ENCODE data around the gene TRIP11.
A peak's percentile ranks its signal among the peaks of the same experiment; 100 is the strongest.
"Not testable (repeated sequence)": the region's sequence is repeated elsewhere in the genome, so short reads cannot be mapped to it uniquely, and the experiment has no call there.

Gene TRIP11

GRCh38 chr14:92039719-92040430 is at the start of gene TRIP11:
Gene TRIP11 (minus strand): TSS chr14:92040059. CDS start chr14:92039685, 374 bp downstream.
- peak; percentile 76 for DNase-seq

GRCh38 chr14:92088494-92088893 is 48.6 kb upstream of the TRIP11 start:
- DNase-seq: no peak

DNA sequence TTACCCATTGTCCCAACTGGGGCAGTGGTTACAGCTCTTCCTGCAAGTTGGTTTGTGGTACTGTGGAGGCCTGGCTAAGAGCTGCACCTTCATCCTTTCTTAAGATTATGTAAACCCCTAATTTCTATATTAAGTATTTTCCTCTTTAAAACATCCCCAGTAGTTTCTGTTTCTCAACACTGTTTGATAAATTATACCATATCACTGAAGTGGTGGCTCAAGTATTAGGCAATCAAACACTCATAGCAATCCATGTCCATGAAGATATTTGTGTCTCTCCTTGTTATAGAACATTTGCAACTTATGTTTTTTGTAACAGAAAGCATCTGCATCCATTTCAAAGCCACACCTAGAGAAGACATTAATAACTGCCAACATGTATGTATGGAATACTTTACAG is 34.7 kb upstream of the TRIP11 start:
- DNase-seq: no peak

- DNase-seq: no peak
These were observed 18.4 kb upstream of the TRIP11 start for GRCh38 chr14:92058006-92058917.

DNA sequence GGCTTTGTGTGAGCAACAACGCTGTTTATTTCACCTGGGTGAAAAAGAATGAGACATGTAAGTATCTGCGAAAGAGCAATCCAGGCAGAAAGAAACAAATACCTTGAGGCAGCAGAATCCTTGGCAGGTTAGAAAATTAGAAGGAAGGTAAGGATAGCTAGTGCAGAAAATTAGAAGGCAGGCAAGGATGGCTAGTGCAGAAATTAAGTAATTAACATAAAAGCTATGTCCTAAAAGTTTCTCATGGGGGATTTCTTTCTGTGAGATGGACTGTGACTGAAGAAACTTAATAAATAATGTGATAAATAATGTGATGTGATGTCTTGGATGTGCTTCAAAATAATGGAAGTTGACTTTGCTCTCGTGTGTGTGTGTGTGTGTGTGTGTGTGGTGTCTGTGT is 9.9 kb upstream of the TRIP11 start:
- DNase-seq: no peak

DNA sequence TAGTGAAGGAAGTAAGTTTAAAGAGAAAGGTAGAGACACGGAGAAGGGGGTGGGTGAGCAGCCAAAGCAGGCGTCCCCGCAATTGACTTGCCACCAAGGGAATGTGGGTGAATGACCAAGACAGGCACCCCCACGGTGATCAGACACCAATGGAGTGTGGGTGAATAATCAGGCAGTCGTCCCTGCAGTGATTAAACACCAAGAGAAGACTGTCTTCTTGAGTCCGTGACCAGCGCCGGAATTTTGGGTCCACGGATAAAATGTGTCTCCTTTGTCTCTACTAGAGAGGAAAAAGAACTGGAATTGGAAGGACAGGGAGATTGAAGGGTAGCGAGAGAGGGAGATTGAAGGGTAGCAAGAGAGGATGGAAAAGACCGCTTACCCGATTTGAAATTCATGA is 9.4 kb upstream of the TRIP11 start:
- DNase-seq: not testable (repeated sequence)

GRCh38 chr14:92045904-92046303 is 6.0 kb upstream of the TRIP11 start:
- DNase-seq: not testable (repeated sequence)

- DNase-seq: not testable (repeated sequence)
These were observed 1.9 kb upstream of the TRIP11 start for GRCh38 chr14:92041766-92042165.

DNA sequence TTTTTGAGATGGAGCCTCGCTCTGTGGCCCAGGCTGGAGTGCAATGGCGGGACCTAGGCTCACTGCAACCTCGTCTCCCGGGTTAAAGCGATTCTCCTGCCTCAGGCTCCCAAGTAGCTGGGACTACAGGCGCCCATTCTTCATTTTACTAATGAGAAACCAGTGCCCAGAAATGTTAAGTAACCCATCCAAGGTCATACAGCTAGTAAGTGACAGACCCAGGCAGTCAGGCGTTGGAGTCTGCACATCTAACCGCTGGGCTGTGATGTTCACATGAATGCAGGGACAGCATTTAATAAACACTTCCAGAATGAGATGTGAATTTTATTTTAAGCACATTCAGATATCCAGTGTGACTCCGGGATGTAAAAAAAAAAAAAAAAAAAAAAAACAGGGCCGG is 1.3 kb upstream of the TRIP11 start:
- no peak for DNase-seq

DNA sequence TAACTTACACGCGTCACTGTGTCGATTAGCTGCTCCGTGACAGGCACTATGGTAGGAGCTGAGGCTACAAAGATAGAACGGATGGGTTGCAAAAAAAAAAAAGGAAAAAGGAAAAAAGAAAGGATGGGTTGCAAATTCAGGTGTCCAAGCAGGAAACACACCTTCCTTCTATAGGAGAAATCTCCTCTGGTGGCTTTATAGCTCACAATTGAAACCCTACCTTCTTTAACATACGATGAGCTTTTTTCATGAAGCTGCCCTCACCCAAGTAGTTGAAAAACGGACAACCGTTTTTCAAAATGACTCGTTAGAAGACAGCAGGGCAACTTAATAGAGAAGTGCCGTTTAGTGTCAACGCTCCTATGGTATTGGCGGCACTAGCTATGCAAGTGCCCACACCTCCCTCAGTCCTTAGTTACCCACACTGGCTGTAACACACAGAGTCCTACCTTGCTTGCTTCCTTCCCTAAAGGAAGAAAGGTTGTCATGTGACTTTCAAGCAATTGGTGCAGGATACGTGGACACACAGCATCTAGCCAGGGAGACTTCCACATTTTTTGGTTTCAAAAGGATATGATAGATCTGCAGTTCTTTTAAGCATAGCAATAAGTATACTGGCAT is 682 bp upstream of the TRIP11 start:
- DNase-seq: no peak

DNA sequence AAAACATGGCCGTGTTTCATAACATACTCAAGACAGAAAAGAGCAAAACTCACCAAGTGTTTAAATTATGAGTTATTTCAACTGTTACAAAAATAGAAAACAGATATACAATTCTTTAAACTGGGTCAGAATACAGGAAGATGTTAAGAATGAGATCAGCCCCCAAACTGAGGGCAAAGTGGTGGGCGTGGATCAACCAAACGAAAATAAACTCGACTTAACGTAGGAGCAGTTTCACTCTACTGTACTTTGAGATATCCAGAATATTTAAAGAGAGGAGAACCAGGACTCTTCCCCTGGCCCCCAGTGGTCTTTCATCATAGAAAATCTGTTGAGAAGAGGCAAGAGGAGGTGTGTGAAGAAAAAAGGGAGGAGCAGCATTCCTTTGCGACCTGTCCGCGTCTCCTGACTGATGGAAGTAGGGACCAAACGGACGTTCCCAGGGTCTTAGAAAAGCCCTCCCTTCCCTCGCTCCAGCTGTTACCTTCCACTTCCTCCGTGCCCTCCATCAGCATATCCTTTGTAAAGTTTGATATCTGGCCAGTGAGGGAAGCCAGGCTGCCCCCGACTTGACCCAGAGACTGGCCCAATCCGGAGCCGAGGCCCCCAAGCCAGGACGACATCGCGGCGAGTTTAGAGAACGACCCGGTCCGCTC is 668 bp downstream of the TRIP11 start:
- DNase-seq: peak; percentile 27

- no peak for DNase-seq
These were observed 1.9 kb downstream of the TRIP11 start for GRCh38 chr14:92037989-92038388.

- DNase-seq: no peak
These were observed 4.0 kb downstream of the TRIP11 start for GRCh38 chr14:92035890-92036289.

GRCh38 chr14:92033906-92034687 is 5.8 kb downstream of the TRIP11 start:
- no peak for DNase-seq

DNA sequence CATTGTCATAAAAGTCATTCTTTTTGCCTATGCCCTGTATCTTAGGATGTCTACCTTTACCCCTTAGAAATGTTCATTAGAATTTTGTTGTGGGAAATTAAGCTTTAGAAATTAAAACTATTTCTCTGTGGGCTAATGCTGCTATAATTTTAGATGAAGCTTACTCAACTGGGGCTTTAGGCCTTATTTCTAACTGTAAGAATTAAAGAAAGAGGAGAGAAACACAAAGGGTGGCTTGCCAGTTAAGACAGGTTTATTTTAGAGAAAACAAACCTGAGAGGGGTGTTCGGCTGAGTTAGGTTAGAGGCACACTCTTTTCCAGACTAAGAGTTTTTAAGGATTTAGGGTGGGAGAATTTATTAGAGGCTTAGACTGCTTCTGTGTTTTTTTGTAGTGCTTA is 6.4 kb downstream of the TRIP11 start:
- DNase-seq: no peak

DNA sequence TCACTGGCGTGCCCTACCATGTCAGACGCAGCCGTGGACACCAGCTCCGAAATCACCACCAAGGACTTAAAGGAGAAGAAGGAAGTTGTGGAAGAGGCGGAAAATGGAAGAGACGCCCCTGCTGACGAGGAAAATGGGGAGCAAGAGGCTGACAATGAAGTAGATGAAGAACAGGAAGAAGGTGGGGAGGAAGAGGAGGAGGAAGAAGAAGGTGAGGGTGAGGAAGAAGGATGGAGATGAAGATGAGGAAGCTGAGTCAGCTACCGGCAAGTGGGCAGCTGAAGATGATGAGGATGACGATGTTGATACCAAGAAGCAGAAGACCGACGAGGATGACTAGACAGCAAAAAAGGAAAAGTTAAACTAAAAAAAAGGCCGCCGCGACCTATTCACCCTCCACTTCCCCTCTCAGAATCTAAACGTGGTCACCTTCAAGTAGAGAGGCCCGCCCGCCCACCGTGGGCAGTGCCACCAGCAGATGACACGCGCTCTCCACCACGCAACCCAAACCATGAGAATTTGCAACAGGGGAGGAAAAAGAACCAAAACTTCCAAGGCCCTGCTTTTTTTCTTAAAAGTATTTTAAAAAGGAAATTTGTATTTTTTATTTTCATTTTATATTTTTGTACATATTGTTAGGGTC is 13.2 kb downstream of the TRIP11 start:
- no peak for DNase-seq

GRCh38 chr14:92022036-92022435 is 17.8 kb downstream of the TRIP11 start:
- DNase-seq: no peak

GRCh38 chr14:92021523-92021922 is 18.3 kb downstream of the TRIP11 start:
- DNase-seq: no peak

- DNase-seq: no peak
These were observed 25.8 kb downstream of the TRIP11 start for GRCh38 chr14:92014040-92014439.

- DNase-seq: no peak
These were observed 27.6 kb downstream of the TRIP11 start for GRCh38 chr14:92012121-92012748.

- no peak for DNase-seq
These were observed 29.2 kb downstream of the TRIP11 start for GRCh38 chr14:92010644-92011043.

Data from NCI-H1048 (cell line).